CD14-positive monocyte (primary cell): Measurements from ENCODE around the gene CORO2A. TPM values are rescaled to one million over a fixed set of nuclear protein-coding genes. Genes with fewer than 3 reads are reported as not detected.
"Not testable (repeated sequence)": the region's sequence is repeated elsewhere in the genome, so short reads cannot be mapped to it uniquely, and the experiment has no call there.

Source experiments
- DNase-seq, 3 donors: peaks; one replicate each; pipeline ENCODE4 v3.0.0-alpha.2; 2011 to 2022
- H2AFZ ChIP-seq: 2 replicates; pipeline ENCODE4 v1.6.0; 2012; ENCODE audit warnings: mild to moderate bottlenecking, low read depth, low read length, inconsistent platforms; ENCODE audit not compliant: insufficient read depth, poor library complexity, severe bottlenecking
- H3K27ac ChIP-seq, 2 donors: 1 replicate in 1 of 2; 2 replicates in 1 of 2; pipeline ENCODE4 v1.5.1; 2012 to 2013; ENCODE audit warnings: low read length in 2 of 2, control low read depth in 1 of 2, inconsistent platforms in 1 of 2, low read depth in 1 of 2, mild to moderate bottlenecking in 1 of 2
- H3K27me3 ChIP-seq, 2 donors: one replicate each; pipeline versions ENCODE4 v1.6.0 to v1.6.1; 2011 to 2013; ENCODE audit warnings: low read length in 2 of 2; ENCODE audit not compliant: control insufficient read depth in 2 of 2, insufficient read depth in 2 of 2
- H3K36me3 ChIP-seq, 2 donors: replicated peaks in 1 of 2; 1 replicate in 1 of 2; 2 replicates in 1 of 2; pipeline versions ENCODE4 v1.5.1 to v1.6.1; 2012 to 2013; ENCODE audit warnings: low read length in 2 of 2, control low read depth in 1 of 2, inconsistent platforms in 1 of 2, mild to moderate bottlenecking in 1 of 2; ENCODE audit not compliant: insufficient read depth in 2 of 2, control insufficient read depth in 1 of 2
- H3K4me1 ChIP-seq, 2 donors: 1 replicate in 1 of 2; 2 replicates in 1 of 2; pipeline versions ENCODE4 v1.5.1 to v1.6.1; 2012 to 2013; ENCODE audit warnings: low read length in 2 of 2, control low read depth in 1 of 2, inconsistent platforms in 1 of 2, mild to moderate bottlenecking in 1 of 2, moderate library complexity in 1 of 2; ENCODE audit not compliant: insufficient read depth in 2 of 2, control insufficient read depth in 1 of 2
- H3K4me2 ChIP-seq: replicated peaks from 2 replicates; pipeline ENCODE3; 2012; ENCODE audit warnings: low read length, moderate library complexity, mild to moderate bottlenecking; ENCODE audit not compliant: poor library complexity, severe bottlenecking; ENCODE audit errors: extremely low read depth
- H3K4me3 ChIP-seq, 3 experiments: fragments of 200-600 bp in 1 of 3; sonication (generic) in 1 of 3; replicated peaks in 1 of 3; 1 replicate in 2 of 3; 2 replicates in 1 of 3; pipeline ENCODE4 v1.5.1; 2011 to 2013; ENCODE audit warnings: low read length in 3 of 3, mild to moderate bottlenecking in 3 of 3, control low read depth in 2 of 3, low read depth in 2 of 3, inconsistent platforms in 1 of 3, moderate library complexity in 1 of 3
- H3K79me2 ChIP-seq: 2 replicates; pipeline ENCODE4 v1.6.0; 2012; ENCODE audit warnings: mild to moderate bottlenecking, control low read depth, inconsistent platforms, low read length, moderate library complexity; ENCODE audit not compliant: insufficient read depth
- H3K9ac ChIP-seq: 2 replicates; pipeline ENCODE4 v1.6.0; 2017; ENCODE audit warnings: low read length, mild to moderate bottlenecking; ENCODE audit not compliant: insufficient read depth, poor library complexity, severe bottlenecking
- H3K9me3 ChIP-seq, 2 donors: replicated peaks in 1 of 2; 1 replicate in 1 of 2; 2 replicates in 1 of 2; pipeline versions ENCODE4 v1.5.1 to v1.6.1; 2012 to 2013; ENCODE audit warnings: low read length in 2 of 2, control low read depth in 1 of 2; ENCODE audit not compliant: control insufficient read depth in 1 of 2, insufficient read depth in 1 of 2
- H4K20me1 ChIP-seq: 2 replicates; pipeline ENCODE4 v1.6.0; 2012; ENCODE audit warnings: mild to moderate bottlenecking, low read length, control low read depth, moderate library complexity; ENCODE audit not compliant: insufficient read depth
- H3K27ac Mint-ChIP-seq, 7 donors: one replicate each; pipeline ENCODE4 v1.8.0; 2020; ENCODE audit warnings: mild to moderate bottlenecking in 7 of 7, mixed read lengths in 7 of 7, moderate library complexity in 6 of 7, inconsistent platforms in 2 of 7
- H3K27me3 Mint-ChIP-seq, 3 donors: one replicate each; pipeline ENCODE4 v1.8.0; 2021 to 2022; ENCODE audit warnings: low read depth in 3 of 3, mild to moderate bottlenecking in 3 of 3, mixed read lengths in 3 of 3, moderate library complexity in 3 of 3, inconsistent platforms in 1 of 3
- H3K36me3 Mint-ChIP-seq, 2 donors: one replicate each; pipeline ENCODE4 v1.8.0; 2020; ENCODE audit warnings: mixed read lengths in 2 of 2, inconsistent platforms in 1 of 2, mild to moderate bottlenecking in 1 of 2
- H3K4me1 Mint-ChIP-seq: one replicate; pipeline ENCODE4 v1.8.0; 2020; ENCODE audit warnings: mild to moderate bottlenecking, mixed read lengths
- H3K4me3 Mint-ChIP-seq, 2 donors: one replicate each; pipeline ENCODE4 v1.8.0; 2020; ENCODE audit warnings: mild to moderate bottlenecking in 2 of 2, mixed read lengths in 2 of 2, moderate library complexity in 1 of 2
- H3K9me3 Mint-ChIP-seq, 7 donors: one replicate each; pipeline ENCODE4 v1.8.0; 2020 to 2022; ENCODE audit warnings: mixed read lengths in 7 of 7, mild to moderate bottlenecking in 6 of 7, moderate library complexity in 6 of 7, inconsistent platforms in 2 of 7
- CTCF ChIP-seq: fragments of 200-600 bp; IDR thresholded peaks from one replicate; pipeline ENCODE4 v1.8.0; 2022; ENCODE audit warnings: antibody characterized with exemption, mild to moderate bottlenecking
- WGBS: methylation state at CpG from one replicate; pipeline ENCODE4 v1.1.5; 2013; ENCODE audit warnings: missing lambda C conversion rate; ENCODE audit not compliant: insufficient coverage; 5-methylcytosine and 5-hydroxymethylcytosine counted together
- intact Hi-C, 2 donors: fragments of 100-400 bp; cut with micrococcal nuclease; formaldehyde crosslinking; loops; one replicate each; pipeline versions ENCODE4 v1.15.0 to v1.15.1; 2023
- polyA plus RNA-seq, 3 donors: library from polyadenylated mRNA; depleted of rRNA in 1 of 3; unstranded in 2 of 3; stranded (reverse) in 1 of 3; fragments of 300-500 nt in 2 of 3; fragments of >200 nt in 1 of 3; fragmentation: Illumina TruSeq in 2 of 3; gene quantifications; 1 replicate in 2 of 3; 2 replicates in 1 of 3; pipeline ENCODE4 v1.2.3, GENCODE V29; 2012 to 2021

CORO2A gene
- polyA plus RNA-seq, 3 donors = 1.2 to 3.5 (median 2.1) TPM

DNA sequence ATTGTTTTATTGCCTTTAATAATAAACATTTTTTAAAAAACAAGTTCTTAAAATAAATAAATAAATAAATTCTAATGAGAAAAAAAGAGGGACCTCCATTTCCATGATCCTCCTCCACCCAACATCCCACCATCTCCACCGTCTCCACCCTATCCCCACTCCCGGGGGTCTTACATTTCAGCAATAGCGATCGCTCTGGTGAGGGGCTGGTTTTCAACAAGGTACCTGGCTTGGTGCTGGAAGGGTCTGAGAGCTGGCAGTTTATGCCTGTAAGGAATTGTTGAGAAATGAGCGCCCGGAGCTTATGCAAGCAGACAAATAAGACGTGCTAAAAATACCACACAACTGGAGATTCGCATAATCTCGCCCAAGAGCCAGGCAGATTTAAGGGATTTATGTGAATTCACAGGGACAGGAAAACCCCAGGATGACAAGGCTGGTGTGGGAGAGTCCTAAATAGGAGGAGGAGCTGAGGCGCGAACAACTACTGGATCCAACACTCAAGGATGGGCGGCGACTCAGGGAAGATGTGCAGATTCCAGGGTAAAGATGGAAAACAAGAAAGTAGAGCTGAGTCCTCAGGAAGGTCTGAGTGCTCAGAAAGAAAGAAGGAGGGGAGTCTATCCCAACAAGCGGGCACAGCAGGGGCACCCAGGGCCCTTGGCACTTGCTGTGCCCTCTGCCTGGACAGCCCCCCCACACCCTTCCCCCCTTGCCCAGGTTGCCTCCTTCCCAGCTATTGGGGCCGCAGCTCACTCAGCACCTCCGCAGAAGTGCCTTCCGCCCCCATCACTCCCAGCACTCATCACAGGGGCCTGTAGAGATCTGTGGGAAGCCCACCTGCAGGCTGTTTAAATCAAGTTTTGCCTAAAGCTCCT, 100.5 kb downstream of the CORO2A start:
- Mint-ChIP-seq H3K9me3 (peaks cover 0 to 2% (median 0%) of the 10 kb centered on the region in 7 donors), H3K4me1 (peaks cover 20% of the 10 kb centered on the region), H3K27ac (peak overlapping the region in 5 of 7 donors; percentile 9 to 77 (median 55)), H3K36me3 (peaks cover 63 to 85% of the 10 kb centered on the region in 2 donors), H3K4me3 (no peak overlapping the region), H3K27me3 (no peaks in the 10 kb centered on the region)
- WGBS = 100% methylated on average over 5 of the region's 17 CpGs
- Histone ChIP-seq H3K9ac (no peak overlapping the region), H4K20me1 (peaks cover 15% of the 10 kb centered on the region), H3K4me2 (no peak overlapping the region), H3K36me3 (peaks cover 63 to 72% of the 10 kb centered on the region in 2 donors), H3K27ac (peak overlapping the region in 1 of 2 donors; percentile 26), H2AFZ (no peak overlapping the region), H3K9me3 (no peaks in the 10 kb centered on the region), H3K4me1 (no peaks in the 10 kb centered on the region), H3K27me3 (no peaks in the 10 kb centered on the region), H3K4me3 (no peak overlapping the region), H3K79me2 (peaks cover 7% of the 10 kb centered on the region)
- no peak for DNase-seq
- intact Hi-C loops = no loop called here
- TF ChIP-seq CTCF = no peak

- H3K4me3 ChIP-seq, H3K27me3 ChIP-seq, DNase-seq, H3K9ac ChIP-seq, H3K4me2 ChIP-seq, H3K4me3 Mint-ChIP-seq, H3K79me2 ChIP-seq, H3K4me1 ChIP-seq, H3K9me3 Mint-ChIP-seq, H2AFZ ChIP-seq, H3K27ac ChIP-seq, H3K9me3 ChIP-seq, H3K27me3 Mint-ChIP-seq, intact Hi-C loops: not testable (repeated sequence)
- Mint-ChIP-seq H3K27ac (peak overlapping the region in 2 of 7 donors; percentile 6 to 40), H3K36me3 (peaks cover 64 to 85% of the 10 kb centered on the region in 2 donors), H3K4me1 (peaks cover 20% of the 10 kb centered on the region)
- 100% methylated on average over 1 of the region's 3 CpGs for WGBS
- Histone ChIP-seq H4K20me1 (peaks cover 12% of the 10 kb centered on the region), H3K36me3 (peaks cover 63 to 72% of the 10 kb centered on the region in 2 donors)
Measured at GRCh38 chr9:98090674-98091073, 101.8 kb downstream of the CORO2A start.
